ENCODE measurements around the gene GSTK1. TPM values are rescaled to one million over a fixed set of nuclear protein-coding genes. Genes with fewer than 3 reads are reported as not detected.

The GSTK1 gene
- total and polyA plus RNA-seq, 4 donors: 98.9 to 253 (median 187) TPM

DNA sequence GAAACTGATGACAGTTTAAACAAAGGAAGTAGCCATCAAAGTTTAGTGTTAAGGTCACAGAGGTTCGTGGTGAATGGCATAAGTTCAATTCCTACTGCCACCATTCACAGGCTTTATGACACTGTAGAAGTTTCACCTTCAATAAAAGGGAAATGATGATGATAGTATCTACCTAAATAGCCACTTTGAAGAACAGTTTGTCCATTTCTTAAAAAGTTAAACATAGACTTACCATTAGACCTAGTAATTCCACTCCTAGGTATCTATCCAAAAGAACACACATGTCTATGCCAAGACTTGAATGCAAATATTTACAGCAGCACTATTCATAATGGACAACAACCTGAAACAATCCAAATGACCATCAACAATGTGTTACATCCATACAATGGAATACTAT, 18.9 kb upstream of the GSTK1 start:
- Histone ChIP-seq H3K4me3 (ENCODE audit: low read depth in 1 of 3, low read length in 3 of 3) (no peak overlapping the region), H3K27ac (ENCODE audit: low read depth in 1 of 2, low read length in 2 of 2) (no peak overlapping the region), H3K9ac (ENCODE audit: low read depth in 1 of 2, low read length in 2 of 2) (no peak overlapping the region), H3K9me3 (ENCODE audit: control insufficient read depth in 4 of 4, low read length in 3 of 4) (no peaks in the 10 kb centered on the region), H3K36me3 (ENCODE audit: control insufficient read depth in 4 of 4, insufficient read depth in 3 of 4, low read depth in 1 of 4, low read length in 3 of 4) (no peaks in the 10 kb centered on the region), H3K4me1 (ENCODE audit: control insufficient read depth in 4 of 4, insufficient read depth in 4 of 4, low read length in 3 of 4) (peaks cover 8 to 36% (median 24%) of the 10 kb centered on the region in 4 donors), H3K27me3 (ENCODE audit: control insufficient read depth in 4 of 4, insufficient read depth in 4 of 4, low read length in 3 of 4) (no peaks in the 10 kb centered on the region)
- TF ChIP-seq RXRA (IDR thresholded peaks at IDR 0.05) (no peak), YY1 (IDR thresholded peaks at IDR 0.05) (no peak), JUND (IDR thresholded peaks at IDR 0.05) (no peak), FOXA2 (IDR thresholded peaks at IDR 0.05) (no peak), HNF4A (conservative IDR thresholded peaks at IDR 0.05) (no peak), TAF1 (conservative IDR thresholded peaks at IDR 0.05) (no peak), RAD21 (IDR thresholded peaks at IDR 0.05) (no peak), NR2F2 (IDR thresholded peaks at IDR 0.05) (no peak), GABPA (IDR thresholded peaks at IDR 0.05 in 1 of 2, conservative IDR thresholded peaks at IDR 0.05 in 1 of 2) (no peak), SP1 (IDR thresholded peaks at IDR 0.05) (no peak)
- TF ChIP-seq, protein P1, sequence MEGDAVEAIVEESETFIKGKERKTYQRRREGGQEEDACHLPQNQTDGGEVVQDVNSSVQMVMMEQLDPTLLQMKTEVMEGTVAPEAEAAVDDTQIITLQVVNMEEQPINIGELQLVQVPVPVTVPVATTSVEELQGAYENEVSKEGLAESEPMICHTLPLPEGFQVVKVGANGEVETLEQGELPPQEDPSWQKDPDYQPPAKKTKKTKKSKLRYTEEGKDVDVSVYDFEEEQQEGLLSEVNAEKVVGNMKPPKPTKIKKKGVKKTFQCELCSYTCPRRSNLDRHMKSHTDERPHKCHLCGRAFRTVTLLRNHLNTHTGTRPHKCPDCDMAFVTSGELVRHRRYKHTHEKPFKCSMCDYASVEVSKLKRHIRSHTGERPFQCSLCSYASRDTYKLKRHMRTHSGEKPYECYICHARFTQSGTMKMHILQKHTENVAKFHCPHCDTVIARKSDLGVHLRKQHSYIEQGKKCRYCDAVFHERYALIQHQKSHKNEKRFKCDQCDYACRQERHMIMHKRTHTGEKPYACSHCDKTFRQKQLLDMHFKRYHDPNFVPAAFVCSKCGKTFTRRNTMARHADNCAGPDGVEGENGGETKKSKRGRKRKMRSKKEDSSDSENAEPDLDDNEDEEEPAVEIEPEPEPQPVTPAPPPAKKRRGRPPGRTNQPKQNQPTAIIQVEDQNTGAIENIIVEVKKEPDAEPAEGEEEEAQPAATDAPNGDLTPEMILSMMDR (IDR thresholded peaks at IDR 0.05; ENCODE audit: low read depth, low read length, missing input control): no peak
- TF ChIP-seq, protein P2, sequence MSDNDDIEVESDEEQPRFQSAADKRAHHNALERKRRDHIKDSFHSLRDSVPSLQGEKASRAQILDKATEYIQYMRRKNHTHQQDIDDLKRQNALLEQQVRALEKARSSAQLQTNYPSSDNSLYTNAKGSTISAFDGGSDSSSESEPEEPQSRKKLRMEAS (IDR thresholded peaks at IDR 0.05): no peak
- TF ChIP-seq, protein P3, sequence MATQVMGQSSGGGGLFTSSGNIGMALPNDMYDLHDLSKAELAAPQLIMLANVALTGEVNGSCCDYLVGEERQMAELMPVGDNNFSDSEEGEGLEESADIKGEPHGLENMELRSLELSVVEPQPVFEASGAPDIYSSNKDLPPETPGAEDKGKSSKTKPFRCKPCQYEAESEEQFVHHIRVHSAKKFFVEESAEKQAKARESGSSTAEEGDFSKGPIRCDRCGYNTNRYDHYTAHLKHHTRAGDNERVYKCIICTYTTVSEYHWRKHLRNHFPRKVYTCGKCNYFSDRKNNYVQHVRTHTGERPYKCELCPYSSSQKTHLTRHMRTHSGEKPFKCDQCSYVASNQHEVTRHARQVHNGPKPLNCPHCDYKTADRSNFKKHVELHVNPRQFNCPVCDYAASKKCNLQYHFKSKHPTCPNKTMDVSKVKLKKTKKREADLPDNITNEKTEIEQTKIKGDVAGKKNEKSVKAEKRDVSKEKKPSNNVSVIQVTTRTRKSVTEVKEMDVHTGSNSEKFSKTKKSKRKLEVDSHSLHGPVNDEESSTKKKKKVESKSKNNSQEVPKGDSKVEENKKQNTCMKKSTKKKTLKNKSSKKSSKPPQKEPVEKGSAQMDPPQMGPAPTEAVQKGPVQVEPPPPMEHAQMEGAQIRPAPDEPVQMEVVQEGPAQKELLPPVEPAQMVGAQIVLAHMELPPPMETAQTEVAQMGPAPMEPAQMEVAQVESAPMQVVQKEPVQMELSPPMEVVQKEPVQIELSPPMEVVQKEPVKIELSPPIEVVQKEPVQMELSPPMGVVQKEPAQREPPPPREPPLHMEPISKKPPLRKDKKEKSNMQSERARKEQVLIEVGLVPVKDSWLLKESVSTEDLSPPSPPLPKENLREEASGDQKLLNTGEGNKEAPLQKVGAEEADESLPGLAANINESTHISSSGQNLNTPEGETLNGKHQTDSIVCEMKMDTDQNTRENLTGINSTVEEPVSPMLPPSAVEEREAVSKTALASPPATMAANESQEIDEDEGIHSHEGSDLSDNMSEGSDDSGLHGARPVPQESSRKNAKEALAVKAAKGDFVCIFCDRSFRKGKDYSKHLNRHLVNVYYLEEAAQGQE (IDR thresholded peaks at IDR 0.05): no peak
- TF ChIP-seq, protein P4, sequence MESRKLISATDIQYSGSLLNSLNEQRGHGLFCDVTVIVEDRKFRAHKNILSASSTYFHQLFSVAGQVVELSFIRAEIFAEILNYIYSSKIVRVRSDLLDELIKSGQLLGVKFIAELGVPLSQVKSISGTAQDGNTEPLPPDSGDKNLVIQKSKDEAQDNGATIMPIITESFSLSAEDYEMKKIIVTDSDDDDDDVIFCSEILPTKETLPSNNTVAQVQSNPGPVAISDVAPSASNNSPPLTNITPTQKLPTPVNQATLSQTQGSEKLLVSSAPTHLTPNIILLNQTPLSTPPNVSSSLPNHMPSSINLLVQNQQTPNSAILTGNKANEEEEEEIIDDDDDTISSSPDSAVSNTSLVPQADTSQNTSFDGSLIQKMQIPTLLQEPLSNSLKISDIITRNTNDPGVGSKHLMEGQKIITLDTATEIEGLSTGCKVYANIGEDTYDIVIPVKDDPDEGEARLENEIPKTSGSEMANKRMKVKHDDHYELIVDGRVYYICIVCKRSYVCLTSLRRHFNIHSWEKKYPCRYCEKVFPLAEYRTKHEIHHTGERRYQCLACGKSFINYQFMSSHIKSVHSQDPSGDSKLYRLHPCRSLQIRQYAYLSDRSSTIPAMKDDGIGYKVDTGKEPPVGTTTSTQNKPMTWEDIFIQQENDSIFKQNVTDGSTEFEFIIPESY (IDR thresholded peaks at IDR 0.05): no peak
- no peak for DNase-seq (ENCODE audit: low spot score)
- 11% methylated on average over 1 of the region's 1 CpG for WGBS

DNA sequence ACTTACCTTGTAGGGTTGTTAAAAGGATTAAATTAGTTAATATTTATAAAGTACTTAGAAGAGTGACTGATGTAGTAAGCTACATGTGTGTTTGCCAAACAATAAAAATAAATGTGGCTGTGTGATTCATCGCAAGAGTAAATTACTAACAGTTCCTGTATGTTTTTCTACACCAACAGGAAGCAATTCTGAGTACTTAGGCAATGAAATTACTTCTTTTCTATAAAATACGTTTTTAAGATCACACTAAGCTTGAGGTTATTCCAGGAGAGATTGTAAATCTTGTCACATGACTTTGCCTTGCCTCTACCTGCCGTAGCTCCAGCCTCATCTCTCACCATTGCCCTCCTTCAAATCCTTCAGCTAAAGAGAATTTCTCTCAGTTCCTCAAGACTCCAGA, 18.1 kb upstream of the GSTK1 start:
- Histone ChIP-seq H3K4me3 (ENCODE audit: low read depth in 1 of 3, low read length in 3 of 3) (no peak overlapping the region), H3K27ac (ENCODE audit: low read depth in 1 of 2, low read length in 2 of 2) (no peak overlapping the region), H3K36me3 (ENCODE audit: control insufficient read depth in 4 of 4, insufficient read depth in 3 of 4, low read depth in 1 of 4, low read length in 3 of 4) (no peaks in the 10 kb centered on the region), H3K9me3 (ENCODE audit: control insufficient read depth in 4 of 4, low read length in 3 of 4) (no peaks in the 10 kb centered on the region), H3K27me3 (ENCODE audit: control insufficient read depth in 4 of 4, insufficient read depth in 4 of 4, low read length in 3 of 4) (no peaks in the 10 kb centered on the region), H3K9ac (ENCODE audit: low read depth in 1 of 2, low read length in 2 of 2) (no peak overlapping the region), H3K4me1 (ENCODE audit: control insufficient read depth in 4 of 4, insufficient read depth in 4 of 4, low read length in 3 of 4) (peaks cover 10 to 41% (median 21%) of the 10 kb centered on the region in 4 donors)
- DNase-seq (ENCODE audit: low spot score): no peak
- 67% methylated on average over 3 of the region's 3 CpGs for WGBS
- no peak for TF ChIP-seq SP1 (IDR thresholded peaks at IDR 0.05)
